Peyer's patch (tissue), 4 donors: Measurements from ENCODE around the gene PPFIA1. TPM values are rescaled to one million over a fixed set of nuclear protein-coding genes. Genes with fewer than 3 reads are reported as not detected.

Source experiments
- DNase-seq, 3 donors: peaks; one replicate each; pipeline ENCODE4 v3.0.0-alpha.2; 2017 to 2019
- H3K27ac ChIP-seq, 4 donors: fragments of 200-600 bp; sonication (generic); one replicate each; pipeline ENCODE4 v1.5.1; 2016 to 2019
- H3K27me3 ChIP-seq, 2 donors: fragments of 200-600 bp; sonication (generic); one replicate each; pipeline ENCODE4 v1.5.1; 2019
- H3K36me3 ChIP-seq, 3 donors: fragments of 200-600 bp; sonication (generic); one replicate each; pipeline ENCODE4 v1.5.1; 2016 to 2019
- H3K4me1 ChIP-seq, 4 donors: fragments of 200-600 bp; sonication (generic); one replicate each; pipeline ENCODE4 v1.5.1; 2016 to 2019
- H3K4me3 ChIP-seq, 4 donors: fragments of 200-600 bp; sonication (generic); 1 replicate in 3 of 4; 2 replicates in 1 of 4; pipeline ENCODE4 v1.5.1; 2016 to 2019; ENCODE audit warnings: mild to moderate bottlenecking in 1 of 4
- H3K9me3 ChIP-seq, 4 donors: fragments of 200-600 bp; sonication (generic); one replicate each; pipeline ENCODE4 v1.5.1; 2016 to 2019; ENCODE audit warnings: mild to moderate bottlenecking in 1 of 4
- POLR2A ChIP-seq, 2 donors: fragments of 450-650 bp; IDR thresholded peaks; one replicate each; pipeline ENCODE4 v1.5.1; 2017; ENCODE audit warnings: antibody characterized with exemption in 2 of 2, mild to moderate bottlenecking in 2 of 2, moderate library complexity in 2 of 2
- total RNA-seq, 4 donors: library from RNA; depleted of rRNA; stranded (reverse); fragments of >200 nt; gene quantifications; one replicate each; pipeline ENCODE4 v1.1.0, GENCODE V29; 2016
- TF ChIP-seq, protein P1 (sequence below), 6 experiments: fragments of 450-650 bp in 4 of 6; fragments of 200-600 bp in 2 of 6; sonication (generic) in 1 of 6; IDR thresholded peaks; one replicate each; pipeline ENCODE4 v1.5.1; 2017 to 2019; ENCODE audit warnings: antibody characterized with exemption in 6 of 6, mild to moderate bottlenecking in 3 of 6, moderate library complexity in 1 of 6

Gene PPFIA1
- total RNA-seq, 4 donors from 2014 or later = 45.5 to 111 (median 71.4) TPM

- Histone ChIP-seq H3K4me1 (no peaks in the 10 kb centered on the region), H3K4me3 (no peak overlapping the region), H3K27me3 (no peaks in the 10 kb centered on the region), H3K36me3 (peaks cover 0 to 83% (median 0%) of the 10 kb centered on the region in 3 donors), H3K9me3 (no peaks in the 10 kb centered on the region), H3K27ac (no peak overlapping the region)
- no peak for DNase-seq
- no peak for TF ChIP-seq POLR2A (IDR thresholded peaks at IDR 0.05)
- TF ChIP-seq, protein P1, sequence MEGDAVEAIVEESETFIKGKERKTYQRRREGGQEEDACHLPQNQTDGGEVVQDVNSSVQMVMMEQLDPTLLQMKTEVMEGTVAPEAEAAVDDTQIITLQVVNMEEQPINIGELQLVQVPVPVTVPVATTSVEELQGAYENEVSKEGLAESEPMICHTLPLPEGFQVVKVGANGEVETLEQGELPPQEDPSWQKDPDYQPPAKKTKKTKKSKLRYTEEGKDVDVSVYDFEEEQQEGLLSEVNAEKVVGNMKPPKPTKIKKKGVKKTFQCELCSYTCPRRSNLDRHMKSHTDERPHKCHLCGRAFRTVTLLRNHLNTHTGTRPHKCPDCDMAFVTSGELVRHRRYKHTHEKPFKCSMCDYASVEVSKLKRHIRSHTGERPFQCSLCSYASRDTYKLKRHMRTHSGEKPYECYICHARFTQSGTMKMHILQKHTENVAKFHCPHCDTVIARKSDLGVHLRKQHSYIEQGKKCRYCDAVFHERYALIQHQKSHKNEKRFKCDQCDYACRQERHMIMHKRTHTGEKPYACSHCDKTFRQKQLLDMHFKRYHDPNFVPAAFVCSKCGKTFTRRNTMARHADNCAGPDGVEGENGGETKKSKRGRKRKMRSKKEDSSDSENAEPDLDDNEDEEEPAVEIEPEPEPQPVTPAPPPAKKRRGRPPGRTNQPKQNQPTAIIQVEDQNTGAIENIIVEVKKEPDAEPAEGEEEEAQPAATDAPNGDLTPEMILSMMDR (IDR thresholded peaks at IDR 0.05) = no peak
Observed at GRCh38 chr11:70358753-70359152, 88.3 kb downstream of the PPFIA1 start.

GRCh38 chr11:70359451-70360205 is 89.1 kb downstream of the PPFIA1 start:
- DNase-seq = no peak
- Histone ChIP-seq H3K4me1 (no peaks in the 10 kb centered on the region), H3K9me3 (no peaks in the 10 kb centered on the region), H3K27ac (no peak overlapping the region), H3K27me3 (no peaks in the 10 kb centered on the region), H3K4me3 (no peak overlapping the region), H3K36me3 (peaks cover 0 to 79% (median 0%) of the 10 kb centered on the region in 3 donors)
- TF ChIP-seq POLR2A (IDR thresholded peaks at IDR 0.05) = no peak
- TF ChIP-seq, protein P1 (IDR thresholded peaks at IDR 0.05) = no peak

- no peaks in the 10 kb centered on the region for H3K9me3 ChIP-seq
- no peak for DNase-seq
- no peaks in the 10 kb centered on the region for H3K4me1 ChIP-seq
- no peak for TF ChIP-seq POLR2A (IDR thresholded peaks at IDR 0.05)
- TF ChIP-seq, protein P1 (IDR thresholded peaks at IDR 0.05) = no peak
- no peak overlapping the region for H3K27ac ChIP-seq
- peaks cover 0 to 79% (median 0%) of the 10 kb centered on the region in 3 donors for H3K36me3 ChIP-seq
- no peaks in the 10 kb centered on the region for H3K27me3 ChIP-seq
- no peak overlapping the region for H3K4me3 ChIP-seq
Observed at GRCh38 chr11:70360211-70360610, 89.7 kb downstream of the PPFIA1 start.

- H3K4me1 ChIP-seq = no peaks in the 10 kb centered on the region
- H3K4me3 ChIP-seq = no peak overlapping the region
- no peak overlapping the region for H3K27ac ChIP-seq
- H3K36me3 ChIP-seq = peaks cover 0 to 66% (median 0%) of the 10 kb centered on the region in 3 donors
- TF ChIP-seq, protein P1 (IDR thresholded peaks at IDR 0.05) = no peak
- TF ChIP-seq POLR2A (IDR thresholded peaks at IDR 0.05) = no peak
- no peaks in the 10 kb centered on the region for H3K9me3 ChIP-seq
- no peaks in the 10 kb centered on the region for H3K27me3 ChIP-seq
- DNase-seq = no peak
Observed at GRCh38 chr11:70364178-70364577, 93.7 kb downstream of the PPFIA1 start.

DNA sequence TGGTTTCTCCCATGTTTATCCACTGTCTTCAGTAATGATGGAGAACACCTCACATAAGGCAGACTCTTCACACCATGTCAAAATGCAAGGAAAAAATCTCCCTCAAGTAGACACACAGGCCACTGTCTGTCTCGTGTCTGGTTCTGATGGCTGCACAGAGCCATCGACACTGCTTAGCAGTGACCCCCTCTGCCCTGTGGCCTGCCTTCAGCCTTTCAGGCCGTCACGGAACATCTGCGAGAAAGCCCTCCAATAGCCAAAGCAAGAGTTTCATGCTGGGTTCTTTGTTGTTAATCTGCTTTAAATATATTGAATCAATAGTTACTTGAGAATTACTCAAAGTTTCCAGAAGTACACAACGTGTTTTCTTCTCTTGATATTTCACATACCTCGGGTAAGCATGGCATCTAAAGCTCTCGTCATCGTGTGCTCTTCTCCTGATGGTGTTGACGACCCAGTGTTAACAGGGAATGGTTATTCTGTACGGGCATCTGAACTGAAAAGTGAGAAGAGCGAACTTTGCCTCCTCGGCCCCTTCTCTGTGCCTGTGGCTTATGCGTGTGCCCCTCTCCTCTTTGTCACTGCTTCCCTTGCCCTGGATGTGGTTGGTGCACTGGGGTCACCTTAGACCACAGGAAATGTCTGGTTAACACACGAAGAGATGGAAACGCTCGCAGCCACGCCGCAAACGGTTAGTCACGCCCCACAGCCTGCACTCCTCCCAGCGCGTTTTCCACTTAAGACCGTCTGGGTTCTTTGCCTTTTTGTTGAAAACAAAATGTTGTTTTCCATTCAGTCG is 94.5 kb downstream of the PPFIA1 start:
- no peak overlapping the region for H3K4me3 ChIP-seq
- DNase-seq = no peak
- peaks cover 0 to 60% (median 0%) of the 10 kb centered on the region in 3 donors for H3K36me3 ChIP-seq
- H3K9me3 ChIP-seq = no peaks in the 10 kb centered on the region
- H3K4me1 ChIP-seq = no peaks in the 10 kb centered on the region
- TF ChIP-seq, protein P1 (IDR thresholded peaks at IDR 0.05) = no peak
- no peak for TF ChIP-seq POLR2A (IDR thresholded peaks at IDR 0.05)
- H3K27me3 ChIP-seq = no peaks in the 10 kb centered on the region
- H3K27ac ChIP-seq = no peak overlapping the region
